HepG2 (cell line): Measurements from ENCODE around the gene GADD45A. TPM values are rescaled to one million over a fixed set of nuclear protein-coding genes. Genes with fewer than 3 reads are reported as not detected.

Experiments used
- ATAC-seq: fragments of 200-7000 bp; cut with Tn5 transposase; 3 replicates; pipeline ENCODE4 v1.9.1; 2020; ENCODE audit warnings: mild to moderate bottlenecking, moderate library complexity
- BruUV-seq: library from RNA; stranded (reverse); fragments of 400-500 nt; replicated peaks from 2 replicates; lab custom pipeline; 2021; lab: Mats Ljungman, UMichigan
- CTCF ChIA-PET: fragments of 300-600 bp; formaldehyde crosslinking; extraction: SDS; loops from one replicate; lab custom pipeline; 2021; ENCODE audit warnings: low total read pairs, inconsistent platforms, low intra/inter-chr PET ratio; lab: Yijun Ruan, JAX
- POLR2A ChIA-PET: fragments of 350-600 bp; sonication (Branson Sonifier 250); formaldehyde crosslinking; loops from one replicate; lab custom pipeline; 2020; ENCODE audit warnings: antibody characterized with exemption, inconsistent platforms; lab: Yijun Ruan, JAX
- DNase-seq: peaks from one replicate; pipeline ENCODE4 v3.0.0-alpha.2; 2015; ENCODE audit warnings: low spot score
- FAIRE-seq: peaks from 3 replicates; lab custom pipeline; 2011; peaks lifted over from hg19 to GRCh38; lab: Jason Lieb, UNC
- H2AFZ ChIP-seq: one replicate; pipeline ENCODE4 v1.6.1; 2011; ENCODE audit warnings: low read length, inconsistent platforms
- H3K27ac ChIP-seq: fragments of 300-600 bp; 3 replicates; pipeline ENCODE4 v1.8.0; 2011; ENCODE audit warnings: mixed run types, mild to moderate bottlenecking, mixed read lengths, low read length, inconsistent platforms; ENCODE audit not compliant: insufficient read depth; ENCODE audit errors: extremely low read length
- H3K27me3 ChIP-seq, 2 experiments: fragments of 200-600 bp in 1 of 2; 2 replicates in 1 of 2; 3 replicates in 1 of 2; pipeline versions ENCODE4 v1.6.0 to v1.8.0; 2011; ENCODE audit warnings: low read length in 2 of 2, mild to moderate bottlenecking in 2 of 2, moderate library complexity in 2 of 2, inconsistent platforms in 1 of 2; ENCODE audit not compliant: insufficient read depth in 2 of 2, control insufficient read depth in 1 of 2
- H3K36me3 ChIP-seq, 2 experiments: fragments of 200-600 bp in 1 of 2; replicated peaks in 1 of 2; 2 replicates in 1 of 2; 3 replicates in 1 of 2; pipeline versions ENCODE4 v1.5.1 to v1.8.0; 2011; ENCODE audit warnings: low read length in 2 of 2, inconsistent platforms in 1 of 2; ENCODE audit not compliant: insufficient read depth in 2 of 2, control insufficient read depth in 1 of 2
- H3K4me1 ChIP-seq: 2 replicates; pipeline ENCODE4 v1.5.1; 2012; ENCODE audit warnings: low read length, inconsistent platforms; ENCODE audit not compliant: insufficient read depth
- H3K4me2 ChIP-seq: 2 replicates; pipeline ENCODE4 v1.6.0; 2011; ENCODE audit warnings: low read depth, low read length, inconsistent platforms
- H3K4me3 ChIP-seq, 3 experiments: fragments of 200-600 bp in 1 of 3; sonication (generic), shearing (Covaris generic) in 1 of 3; replicated peaks in 1 of 3; 2 replicates each; pipeline ENCODE4 v1.5.1; 2011 to 2016; ENCODE audit warnings: low read length in 3 of 3, inconsistent platforms in 2 of 3, low read depth in 2 of 3, mild to moderate bottlenecking in 2 of 3, control low read depth in 1 of 3, mixed read lengths in 1 of 3; ENCODE audit not compliant: insufficient read depth in 1 of 3
- H3K79me2 ChIP-seq: one replicate; pipeline ENCODE4 v1.6.1; 2011; ENCODE audit warnings: low read length, inconsistent platforms; ENCODE audit not compliant: insufficient read depth
- H3K9ac ChIP-seq: 2 replicates; pipeline ENCODE4 v1.6.0; 2011; ENCODE audit warnings: mild to moderate bottlenecking, low read depth, low read length, inconsistent platforms; ENCODE audit not compliant: insufficient read depth
- H3K9me3 ChIP-seq: 2 replicates; pipeline ENCODE4 v1.5.1; 2012; ENCODE audit warnings: mild to moderate bottlenecking, low read length
- H4K20me1 ChIP-seq: 2 replicates; pipeline ENCODE4 v1.6.0; 2011; ENCODE audit warnings: inconsistent platforms, mild to moderate bottlenecking, low read length, moderate library complexity; ENCODE audit not compliant: insufficient read depth
- CREB1 ChIP-seq, 2 experiments: fragments of 450-650 bp in 1 of 2; IDR thresholded peaks; 2 replicates each; pipeline ENCODE4 v1.6.1; 2016 to 2017; ENCODE audit warnings: control low read depth in 1 of 2, mild to moderate bottlenecking in 1 of 2, missing compliant biosample characterization in 1 of 2, missing genetic modification characterization in 1 of 2
- NR2F6 ChIP-seq, 2 experiments: IDR thresholded peaks; 2 replicates each; pipeline ENCODE4 v1.6.1; 2016; ENCODE audit warnings: antibody characterized with exemption in 1 of 2, mild to moderate bottlenecking in 1 of 2
- SIX4 ChIP-seq: sonication (generic); formaldehyde crosslinking; IDR thresholded peaks from 2 replicates; pipeline ENCODE4 v1.4.0; 2020; ENCODE audit warnings: missing genetic modification reagents
- THAP11 ChIP-seq: IDR thresholded peaks from 2 replicates; pipeline ENCODE4 v1.6.1; 2016; ENCODE audit warnings: missing biosample characterization, missing genetic modification reagents
- ZBTB46 ChIP-seq: sonication (generic); formaldehyde crosslinking; IDR thresholded peaks from 2 replicates; pipeline ENCODE4 v1.4.0; 2020; ENCODE audit warnings: mild to moderate bottlenecking, missing genetic modification reagents, borderline replicate concordance
- ZMAT3 ChIP-seq: sonication (generic); formaldehyde crosslinking; conservative IDR thresholded peaks from 2 replicates; pipeline ENCODE4 v1.7.0; 2021; ENCODE audit warnings: missing genetic modification reagents
- ZNF556 ChIP-seq: sonication (generic); formaldehyde crosslinking; IDR thresholded peaks from 2 replicates; pipeline ENCODE4 v1.4.0; 2020; ENCODE audit warnings: mild to moderate bottlenecking, missing genetic modification reagents, borderline replicate concordance
- ZNF761 ChIP-seq: sonication (generic); formaldehyde crosslinking; conservative IDR thresholded peaks from 2 replicates; pipeline ENCODE4 v1.4.0; 2020; ENCODE audit warnings: mild to moderate bottlenecking, missing genetic modification reagents
- WGBS: methylation state at CpG from one replicate; pipeline ENCODE4 v1.1.6; 2017; ENCODE audit warnings: low lambda C conversion rate; 5-methylcytosine and 5-hydroxymethylcytosine counted together
- in situ Hi-C: cut with HindIII; loops from 2 replicates; pipeline ENCODE4 v1.10.0; 2017; ENCODE audit warnings: low pct_unique_long_range_greater_than_20kb; ENCODE audit not compliant: extremely low pct_ligation_motif_present
- intact Hi-C: fragments of 100-400 bp; cut with micrococcal nuclease; formaldehyde crosslinking; loops from one replicate; pipeline ENCODE4 v1.10.0; 2022; ENCODE audit not compliant: unreplicated experiment
- polyA plus RNA-seq, 8 experiments: library from polyadenylated mRNA; depleted of rRNA in 3 of 8; stranded (reverse) in 7 of 8; unstranded in 1 of 8; fragments of >200 nt; fragmentation: Illumina TruSeq in 4 of 8; extraction: Trizol in 4 of 8; gene quantifications; 2 replicates each; pipeline versions ENCODE4 v1.2.1 to v1.2.3, GENCODE V29; 2011 to 2016; ENCODE audit warnings: low read depth in 4 of 8, missing spikeins in 1 of 8, mixed read lengths in 1 of 8; ENCODE audit not compliant: insufficient read depth in 1 of 8
- total RNA-seq, 5 experiments: library from RNA; depleted of rRNA; stranded (reverse); fragments of >200 nt; fragmentation: Illumina TruSeq; extraction: Trizol; gene quantifications; 2 replicates each; pipeline ENCODE4 v1.2.3, GENCODE V29; 2016; ENCODE audit warnings: low read depth in 1 of 5

GADD45A gene
- total and polyA plus RNA-seq, 2 of the 13 experiments (the other 11 are each of a cell fraction or from before 2014, with no cell fraction given): 33.2 to 46.2 TPM

- ChIA-PET CTCF (no interaction called here), POLR2A (interaction anchor here (5.5 kb wide), 1 partner anchor 10 kb away, joined by 53 read pairs; the partner anchor contains the start of gene GADD45A)
- Histone ChIP-seq H3K9ac (no peak overlapping the region), H2AFZ (no peak overlapping the region), H3K4me1 (peaks cover 54% of the 10 kb centered on the region), H3K4me3 (no peak overlapping the region), H3K36me3 (no peaks in the 10 kb centered on the region), H4K20me1 (no peaks in the 10 kb centered on the region), H3K4me2 (no peak overlapping the region), H3K27me3 (no peaks in the 10 kb centered on the region), H3K27ac (no peak overlapping the region), H3K9me3 (no peaks in the 10 kb centered on the region), H3K79me2 (no peaks in the 10 kb centered on the region)
- BruUV-seq: no TSS peak
- ATAC-seq: no peak
- intact Hi-C loops (loop anchor here (2.0 kb wide), 1 partner anchor 65 kb away; no protein-coding TSS in a partner anchor), in situ Hi-C loops (no loop called here)
- no peak for FAIRE-seq
- TF ChIP-seq ZNF761 (CRISPR knock-in tag): no peak
- TF ChIP-seq ZBTB46 (CRISPR knock-in tag): no peak
- no peak for TF ChIP-seq CREB1 (IDR thresholded peaks at IDR 0.05)
- no peak for TF ChIP-seq CREB1 (CRISPR knock-in tag; IDR thresholded peaks at IDR 0.05)
- TF ChIP-seq ZMAT3 (CRISPR knock-in tag): no peak
- no peak for TF ChIP-seq NR2F6 (IDR thresholded peaks at IDR 0.05)
- TF ChIP-seq NR2F6 (CRISPR knock-in tag; IDR thresholded peaks at IDR 0.05): no peak
- no peak for TF ChIP-seq ZNF556 (CRISPR knock-in tag)
- no peak for TF ChIP-seq THAP11 (CRISPR knock-in tag)
- no peak for TF ChIP-seq SIX4
- WGBS: 96% methylated on average over 2 of the region's 2 CpGs
- no peak for DNase-seq
These were observed 11.0 kb downstream of the GADD45A start for GRCh38 chr1:67695963-67696362.
